ENCODE results near the gene GPR173. TPM values are rescaled to one million over a fixed set of nuclear protein-coding genes. Genes with fewer than 3 reads are reported as not detected.

GPR173 gene
- total RNA-seq, 2 donors from 2014 or later: 0.47 to 1.2 TPM

DNA sequence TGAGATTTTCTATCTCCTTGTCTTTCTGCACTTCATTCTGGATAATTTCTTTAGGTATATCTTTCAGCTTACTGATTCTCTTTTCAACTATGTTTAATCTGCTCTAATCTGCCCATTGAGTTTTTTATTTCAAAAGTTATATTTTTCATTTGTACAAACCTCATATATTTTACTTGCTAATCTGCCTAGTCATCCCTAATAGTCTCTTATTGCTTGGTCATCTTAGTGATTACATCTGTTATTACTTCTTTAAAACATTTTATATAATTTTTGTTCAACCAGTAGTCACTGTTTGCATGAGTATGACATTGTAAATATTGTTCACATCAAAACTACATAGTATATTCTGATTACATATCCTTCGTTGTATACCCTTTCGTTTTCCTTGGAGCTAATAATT, 77.8 kb downstream of the GPR173 start:
- no peaks in the 10 kb centered on the region for H3K9me3 ChIP-seq
- no peaks in the 10 kb centered on the region for H3K27me3 ChIP-seq
- H3K4me3 ChIP-seq: no peak overlapping the region
- DNase-seq: no peak
- no peak overlapping the region for H3K27ac ChIP-seq
- no peaks in the 10 kb centered on the region for H3K36me3 ChIP-seq
- intact Hi-C loops (cut with DNase I): no loop called here
- no peaks in the 10 kb centered on the region for H3K4me1 ChIP-seq
- no peak for TF ChIP-seq CTCF (IDR thresholded peaks at IDR 0.05)
- H3K9ac ChIP-seq (ENCODE audit: low read depth in 2 of 2, low read length in 2 of 2): no peak overlapping the region

GRCh38 chrX:53128097-53128749, 79.6 kb downstream of the GPR173 start:
- H3K36me3 ChIP-seq: no peaks in the 10 kb centered on the region
- intact Hi-C loops (cut with DNase I): no loop called here
- H3K9ac ChIP-seq (ENCODE audit: low read depth in 2 of 2, low read length in 2 of 2): no peak overlapping the region
- H3K9me3 ChIP-seq: no peaks in the 10 kb centered on the region
- TF ChIP-seq CTCF (IDR thresholded peaks at IDR 0.05): no peak
- no peak overlapping the region for H3K27ac ChIP-seq
- no peak for DNase-seq
- no peak overlapping the region for H3K4me3 ChIP-seq
- H3K4me1 ChIP-seq: no peaks in the 10 kb centered on the region
- no peaks in the 10 kb centered on the region for H3K27me3 ChIP-seq

Other genes with a start within 250 kb of the GPR173 start
- not detected for gene XAGE5, start 237.5 kb upstream of the GPR173 start, total RNA-seq
- gene XAGE3, start 180.7 kb upstream of the GPR173 start, total RNA-seq: not detected
- 10 to 100 TPM in 1 of 2 donors, 1 to 10 TPM in 1; 6.7 to 17.1 TPM for gene FAM156B, start 151.5 kb upstream of the GPR173 start, total RNA-seq
- 10 to 100 TPM; 10.8 to 20.0 TPM for gene FAM156A, start 90.3 kb upstream of the GPR173 start, total RNA-seq
- 10 to 100 TPM in 1 of 2 donors, 1 to 10 TPM in 1; 6.2 to 11.6 TPM for gene TSPYL2, start 33.6 kb downstream of the GPR173 start, total RNA-seq
- gene KANTR, start 45.4 kb downstream of the GPR173 start, total RNA-seq: 1 to 10 TPM; 6.8 to 8.0 TPM
- 100 to 1,000 TPM; 115 to 130 TPM for gene KDM5C, start 176.4 kb downstream of the GPR173 start, total RNA-seq
- 10 to 100 TPM; 23.1 to 26.1 TPM for gene IQSEC2, start 232.8 kb downstream of the GPR173 start, total RNA-seq

Measured in colonic mucosa (tissue), 4 donors.